Skeletal muscle tissue (tissue), 4 donors: Measurements from ENCODE around the gene R3HCC1L. TPM values are rescaled to one million over a fixed set of nuclear protein-coding genes. Genes with fewer than 3 reads are reported as not detected.
A peak's percentile ranks its signal among the peaks of the same experiment; 100 is the strongest.
"Not testable (repeated sequence)": the region's sequence is repeated elsewhere in the genome, so short reads cannot be mapped to it uniquely, and the experiment has no call there.

ENCODE experiments used
- H3K27ac ChIP-seq: one replicate; pipeline ENCODE4 v1.7.0; 2013; ENCODE audit warnings: mild to moderate bottlenecking, low read depth, low read length, inconsistent platforms
- H3K27me3 ChIP-seq, 3 donors: one replicate each; pipeline ENCODE4 v1.7.0; 2013; ENCODE audit warnings: low read length in 3 of 3; ENCODE audit not compliant: control insufficient read depth in 3 of 3, insufficient read depth in 3 of 3
- H3K36me3 ChIP-seq, 3 donors: one replicate each; pipeline ENCODE4 v1.7.0; 2013; ENCODE audit warnings: low read length in 3 of 3; ENCODE audit not compliant: control insufficient read depth in 3 of 3, insufficient read depth in 3 of 3
- H3K4me1 ChIP-seq, 3 donors: one replicate each; pipeline ENCODE4 v1.7.0; 2013; ENCODE audit warnings: low read length in 3 of 3, mild to moderate bottlenecking in 3 of 3; ENCODE audit not compliant: control insufficient read depth in 3 of 3, insufficient read depth in 3 of 3
- H3K4me3 ChIP-seq, 3 donors: one replicate each; pipeline ENCODE4 v1.7.0; 2013; ENCODE audit warnings: low read length in 3 of 3
- H3K9ac ChIP-seq, 3 donors: one replicate each; pipeline ENCODE4 v1.7.0; 2013; ENCODE audit warnings: low read length in 3 of 3, mild to moderate bottlenecking in 3 of 3, moderate library complexity in 2 of 3, low read depth in 1 of 3
- H3K9me3 ChIP-seq, 3 donors: one replicate each; pipeline ENCODE4 v1.7.0; 2013; ENCODE audit warnings: low read length in 3 of 3; ENCODE audit not compliant: control insufficient read depth in 3 of 3
- total RNA-seq: library from RNA; depleted of rRNA; stranded (reverse); fragments of >200 nt; gene quantifications from one replicate; pipeline ENCODE4 v1.2.3, GENCODE V29; 2014
- donor health status: Osteomylitis.

The R3HCC1L gene
- total RNA-seq, 1 donor from 2014 or later = 9.4 TPM

DNA sequence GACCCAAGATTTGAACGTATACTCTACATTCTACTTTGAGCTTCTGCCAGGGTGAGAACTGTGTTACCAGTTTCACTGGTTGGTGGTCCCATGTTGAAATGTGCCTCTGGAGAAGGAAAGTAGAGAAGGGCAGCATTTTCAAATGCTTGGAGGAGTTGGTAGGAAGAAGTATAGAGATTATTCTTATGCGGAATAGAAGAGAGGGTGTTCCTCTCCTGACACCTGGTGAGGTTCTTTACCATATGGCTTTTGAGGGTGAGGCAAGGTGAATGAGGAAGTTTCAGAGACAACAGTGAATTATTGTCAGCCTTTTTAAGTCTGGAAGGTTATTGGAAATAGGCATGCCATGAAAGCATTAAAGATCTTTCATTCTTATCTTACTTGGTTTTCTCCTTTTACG is 34.3 kb downstream of the R3HCC1L start:
- Histone ChIP-seq H3K36me3 (peaks cover 0 to 6% (median 0%) of the 10 kb centered on the region in 3 donors), H3K4me1 (peaks cover 5 to 16% (median 10%) of the 10 kb centered on the region in 3 donors), H3K9me3 (no peaks in the 10 kb centered on the region), H3K27me3 (no peaks in the 10 kb centered on the region), H3K9ac (no peak overlapping the region), H3K4me3 (no peak overlapping the region), H3K27ac (no peak overlapping the region)

GRCh38 chr10:98169379-98169778 is 34.9 kb downstream of the R3HCC1L start:
- Histone ChIP-seq H3K9me3 (no peaks in the 10 kb centered on the region), H3K27ac (no peak overlapping the region), H3K4me3 (no peak overlapping the region), H3K4me1 (peaks cover 5 to 16% (median 10%) of the 10 kb centered on the region in 3 donors), H3K27me3 (no peaks in the 10 kb centered on the region), H3K9ac (no peak overlapping the region), H3K36me3 (peaks cover 0 to 6% (median 0%) of the 10 kb centered on the region in 3 donors)

- H3K9me3 ChIP-seq = no peaks in the 10 kb centered on the region
- H3K27me3 ChIP-seq = no peaks in the 10 kb centered on the region
- H3K36me3 ChIP-seq = peaks cover 0 to 2% (median 0%) of the 10 kb centered on the region in 3 donors
- H3K27ac ChIP-seq = no peak overlapping the region
- H3K4me1 ChIP-seq = peaks cover 5 to 16% (median 10%) of the 10 kb centered on the region in 3 donors
- no peak overlapping the region for H3K9ac ChIP-seq
- H3K4me3 ChIP-seq = no peak overlapping the region
These were observed 36.0 kb downstream of the R3HCC1L start for GRCh38 chr10:98170249-98171117.

DNA sequence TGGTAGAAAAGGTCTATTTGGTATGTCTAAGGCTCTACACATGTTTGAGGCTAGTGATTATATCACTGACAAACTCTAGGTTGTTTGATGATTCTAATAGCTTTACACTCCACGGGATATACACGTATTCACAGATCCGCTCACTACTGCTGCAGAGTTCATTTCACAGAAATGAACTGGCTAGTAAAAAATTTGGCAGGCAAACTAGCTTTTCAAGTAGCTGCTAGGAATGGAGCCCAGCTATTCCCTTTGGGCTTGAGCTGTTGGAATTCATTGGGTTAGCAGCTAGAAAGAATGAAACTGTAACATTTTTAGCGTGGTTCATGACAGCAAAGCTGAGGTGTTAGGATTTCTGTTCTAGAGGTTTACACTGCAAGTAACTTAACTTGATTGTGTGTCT is 37.6 kb downstream of the R3HCC1L start:
- Histone ChIP-seq H3K4me3 (no peak overlapping the region), H3K9me3 (no peaks in the 10 kb centered on the region), H3K36me3 (no peaks in the 10 kb centered on the region), H3K4me1 (peaks cover 5 to 16% (median 10%) of the 10 kb centered on the region in 3 donors), H3K27ac (peak overlapping the region; percentile 2), H3K27me3 (no peaks in the 10 kb centered on the region), H3K9ac (no peak overlapping the region)

DNA sequence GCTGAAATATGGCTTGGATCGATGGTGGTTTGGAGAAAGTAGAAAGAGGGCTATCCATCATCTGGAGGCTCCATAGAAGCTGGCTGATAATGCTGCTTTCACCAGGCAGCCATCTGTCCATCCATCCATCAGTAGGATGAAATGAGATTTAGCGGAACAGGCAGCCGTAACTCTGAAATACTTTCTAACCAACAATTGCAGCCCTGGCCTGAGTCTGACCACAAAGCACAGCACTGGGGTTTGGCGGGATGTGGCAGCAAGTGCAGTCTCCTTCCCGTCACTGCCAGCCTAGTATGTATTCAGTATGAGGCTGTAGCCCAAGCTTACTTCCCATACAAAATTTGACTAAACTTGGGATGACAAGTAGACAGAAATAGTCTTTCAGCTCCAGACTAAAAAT is 38.0 kb downstream of the R3HCC1L start:
- H3K27me3 ChIP-seq = no peaks in the 10 kb centered on the region
- no peaks in the 10 kb centered on the region for H3K36me3 ChIP-seq
- H3K9ac ChIP-seq = no peak overlapping the region
- H3K4me1 ChIP-seq = peaks cover 5 to 16% (median 10%) of the 10 kb centered on the region in 3 donors
- no peaks in the 10 kb centered on the region for H3K9me3 ChIP-seq
- H3K27ac ChIP-seq = peak overlapping the region; percentile 2
- no peak overlapping the region for H3K4me3 ChIP-seq

- Histone ChIP-seq H3K4me3 (no peak overlapping the region), H3K9ac (no peak overlapping the region), H3K9me3 (no peaks in the 10 kb centered on the region), H3K27me3 (no peaks in the 10 kb centered on the region), H3K4me1 (peaks cover 5 to 16% (median 10%) of the 10 kb centered on the region in 3 donors), H3K36me3 (no peaks in the 10 kb centered on the region), H3K27ac (no peak overlapping the region)
These were observed 38.8 kb downstream of the R3HCC1L start for GRCh38 chr10:98173260-98173659.

- H3K36me3 ChIP-seq, H3K9ac ChIP-seq, H3K27me3 ChIP-seq, H3K27ac ChIP-seq, H3K4me1 ChIP-seq, H3K4me3 ChIP-seq, H3K9me3 ChIP-seq: not testable (repeated sequence)
These were observed 48.0 kb downstream of the R3HCC1L start for GRCh38 chr10:98182351-98182915.

DNA sequence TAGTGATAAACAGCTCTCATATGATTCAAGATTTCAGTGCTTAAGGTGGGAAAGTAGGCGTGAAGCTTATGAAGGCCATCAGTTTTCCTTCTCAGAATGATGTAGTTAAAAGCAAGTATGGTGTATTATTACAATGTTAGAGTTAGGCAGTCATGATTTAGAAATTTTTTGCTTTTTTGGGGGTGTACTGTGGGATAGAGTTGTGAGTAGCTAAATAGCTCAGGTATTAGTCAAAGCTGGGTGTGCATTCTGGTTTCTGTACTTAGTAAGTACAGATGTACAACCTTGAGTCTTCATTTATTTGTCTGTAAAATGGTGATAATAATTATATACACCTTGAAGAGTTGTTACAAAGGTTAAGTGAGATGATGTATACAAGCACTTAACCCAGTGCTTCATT is 52.2 kb downstream of the R3HCC1L start:
- peaks cover 0 to 6% (median 0%) of the 10 kb centered on the region in 3 donors for H3K36me3 ChIP-seq

GRCh38 chr10:98190773-98191172 is 56.3 kb downstream of the R3HCC1L start:
- H3K36me3 ChIP-seq, H3K9ac ChIP-seq, H3K27ac ChIP-seq, H3K9me3 ChIP-seq, H3K27me3 ChIP-seq, H3K4me1 ChIP-seq, H3K4me3 ChIP-seq: not testable (repeated sequence)

More for the DNA sequence above, 52.2 kb downstream of the R3HCC1L start:
- H3K9ac ChIP-seq = no peak overlapping the region
- H3K9me3 ChIP-seq = no peaks in the 10 kb centered on the region
- H3K4me1 ChIP-seq = no peaks in the 10 kb centered on the region
- H3K4me3 ChIP-seq = no peak overlapping the region
- H3K27ac ChIP-seq = no peak overlapping the region
- no peaks in the 10 kb centered on the region for H3K27me3 ChIP-seq

GRCh38 chr10:98193037-98193436 is 58.6 kb downstream of the R3HCC1L start:
- no peak overlapping the region for H3K4me3 ChIP-seq
- H3K27ac ChIP-seq = no peak overlapping the region
- H3K36me3 ChIP-seq = no peaks in the 10 kb centered on the region
- no peaks in the 10 kb centered on the region for H3K27me3 ChIP-seq
- H3K4me1 ChIP-seq = no peaks in the 10 kb centered on the region
- no peaks in the 10 kb centered on the region for H3K9me3 ChIP-seq
- no peak overlapping the region for H3K9ac ChIP-seq
